ENCODE data around the gene DEFB110. TPM values are rescaled to one million over a fixed set of nuclear protein-coding genes. Genes with fewer than 3 reads are reported as not detected.

Gene DEFB110
- total RNA-seq, 1 donor from 2014 or later, result not detected

GRCh38 chr6:50003139-50003538, 18.7 kb downstream of the DEFB110 start:
- TF ChIP-seq CTCF (IDR thresholded peaks at IDR 0.05; ENCODE audit: unreplicated experiment), result no peak
- DNase-seq (ENCODE audit: low spot score), result no peak
- Mint-ChIP-seq H3K27me3 (ENCODE audit: unreplicated experiment) (no peaks in the 10 kb centered on the region), H3K4me1 (ENCODE audit: unreplicated experiment) (no peaks in the 10 kb centered on the region), H3K9me3 (ENCODE audit: unreplicated experiment) (no peaks in the 10 kb centered on the region), H3K27ac (ENCODE audit: unreplicated experiment) (no peak overlapping the region), H3K36me3 (ENCODE audit: low read depth, unreplicated experiment) (no peaks in the 10 kb centered on the region), H3K4me3 (ENCODE audit: unreplicated experiment) (no peak overlapping the region)

- Mint-ChIP-seq H3K27me3 (ENCODE audit: unreplicated experiment) (no peaks in the 10 kb centered on the region), H3K27ac (ENCODE audit: unreplicated experiment) (no peak overlapping the region), H3K4me1 (ENCODE audit: unreplicated experiment) (no peaks in the 10 kb centered on the region), H3K9me3 (ENCODE audit: unreplicated experiment) (no peaks in the 10 kb centered on the region), H3K4me3 (ENCODE audit: unreplicated experiment) (no peak overlapping the region), H3K36me3 (ENCODE audit: low read depth, unreplicated experiment) (no peaks in the 10 kb centered on the region)
- DNase-seq (ENCODE audit: low spot score), result no peak
- TF ChIP-seq CTCF (IDR thresholded peaks at IDR 0.05; ENCODE audit: unreplicated experiment), result no peak
Measured at GRCh38 chr6:49995278-49995677, 26.5 kb downstream of the DEFB110 start.

GRCh38 chr6:49988900-49989299, 32.9 kb downstream of the DEFB110 start:
- no peak for TF ChIP-seq CTCF (IDR thresholded peaks at IDR 0.05; ENCODE audit: unreplicated experiment)
- no peaks in the 10 kb centered on the region for H3K9me3 Mint-ChIP-seq (ENCODE audit: unreplicated experiment)
- H3K4me1 Mint-ChIP-seq (ENCODE audit: unreplicated experiment), result no peaks in the 10 kb centered on the region
- no peak for DNase-seq (ENCODE audit: low spot score)
- no peak overlapping the region for H3K4me3 Mint-ChIP-seq (ENCODE audit: unreplicated experiment)
- peaks cover 1% of the 10 kb centered on the region for H3K27me3 Mint-ChIP-seq (ENCODE audit: unreplicated experiment)
- H3K27ac Mint-ChIP-seq (ENCODE audit: unreplicated experiment), result no peak overlapping the region
- no peaks in the 10 kb centered on the region for H3K36me3 Mint-ChIP-seq (ENCODE audit: low read depth, unreplicated experiment)

- H3K9me3 Mint-ChIP-seq (ENCODE audit: unreplicated experiment), result no peaks in the 10 kb centered on the region
- no peaks in the 10 kb centered on the region for H3K4me1 Mint-ChIP-seq (ENCODE audit: unreplicated experiment)
- no peak overlapping the region for H3K4me3 Mint-ChIP-seq (ENCODE audit: unreplicated experiment)
- H3K36me3 Mint-ChIP-seq (ENCODE audit: low read depth, unreplicated experiment), result no peaks in the 10 kb centered on the region
- DNase-seq (ENCODE audit: low spot score), result no peak
- no peak for TF ChIP-seq CTCF (IDR thresholded peaks at IDR 0.05; ENCODE audit: unreplicated experiment)
- peaks cover 1% of the 10 kb centered on the region for H3K27me3 Mint-ChIP-seq (ENCODE audit: unreplicated experiment)
- H3K27ac Mint-ChIP-seq (ENCODE audit: unreplicated experiment), result no peak overlapping the region
Measured at GRCh38 chr6:49987749-49988148, 34.0 kb downstream of the DEFB110 start.

- Mint-ChIP-seq H3K27me3 (ENCODE audit: unreplicated experiment) (peaks cover 1% of the 10 kb centered on the region), H3K9me3 (ENCODE audit: unreplicated experiment) (no peaks in the 10 kb centered on the region), H3K36me3 (ENCODE audit: low read depth, unreplicated experiment) (no peaks in the 10 kb centered on the region), H3K4me1 (ENCODE audit: unreplicated experiment) (no peaks in the 10 kb centered on the region), H3K4me3 (ENCODE audit: unreplicated experiment) (no peak overlapping the region), H3K27ac (ENCODE audit: unreplicated experiment) (no peak overlapping the region)
- no peak for DNase-seq (ENCODE audit: low spot score)
- no peak for TF ChIP-seq CTCF (IDR thresholded peaks at IDR 0.05; ENCODE audit: unreplicated experiment)
Measured at GRCh38 chr6:49986551-49986950, 35.2 kb downstream of the DEFB110 start.
